ENCODE data around the gene RNF166. TPM values are rescaled to one million over a fixed set of nuclear protein-coding genes. Genes with fewer than 3 reads are reported as not detected.

RNF166 gene
- total RNA-seq, 1 experiment from 2014 or later, result 19.8 TPM

DNA sequence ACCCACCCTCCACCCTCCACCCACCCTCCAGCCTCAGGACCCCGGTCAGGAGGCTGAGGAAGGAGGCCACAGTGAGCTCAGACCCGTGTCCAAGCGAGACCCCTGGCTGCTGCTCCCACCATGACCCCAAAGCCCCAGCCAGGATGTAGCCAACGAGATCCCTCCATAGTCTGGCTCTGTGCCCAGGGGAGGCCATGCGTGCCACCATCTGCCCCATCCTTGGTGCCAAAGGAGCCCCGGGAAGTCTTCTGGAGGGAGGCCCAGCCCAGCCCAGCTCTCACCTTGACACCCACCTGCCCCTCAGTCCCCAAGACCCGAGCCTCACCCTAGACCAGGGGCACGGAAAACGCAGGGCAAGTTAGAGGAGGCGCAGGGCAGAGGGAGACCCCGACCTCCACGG is 44.6 kb upstream of the RNF166 start:
- ATAC-seq (no peak), DNase-seq (ENCODE audit: low read depth, low spot score) (no peak)
- in situ Hi-C loops (cut with HindIII; ENCODE audit: low pct_unique_long_range_greater_than_20kb, low sequenced_read_pairs) (no loop called here), intact Hi-C loops (cut with micrococcal nuclease; ENCODE audit: unreplicated experiment) (no loop called here)
- peaks cover 16% of the 10 kb centered on the region for H3K4me1 ChIP-seq (ENCODE audit: control insufficient read depth, insufficient read depth, low read length)
- H3K4me3 ChIP-seq (ENCODE audit: low read depth in 2 of 2, low read length in 2 of 2), result no peak overlapping the region
- no TSS peak for BruUV-seq (replicated peaks)
- H3K27me3 ChIP-seq (ENCODE audit: control insufficient read depth, insufficient read depth, low read length), result no peaks in the 10 kb centered on the region
- ChIA-PET CTCF (no interaction called here), POLR2A (no interaction called here)
- TF ChIP-seq TCF7L2 (IDR thresholded peaks at IDR 0.05; ENCODE audit: low read depth, low read length), result no peak
- TF ChIP-seq, protein P1, sequence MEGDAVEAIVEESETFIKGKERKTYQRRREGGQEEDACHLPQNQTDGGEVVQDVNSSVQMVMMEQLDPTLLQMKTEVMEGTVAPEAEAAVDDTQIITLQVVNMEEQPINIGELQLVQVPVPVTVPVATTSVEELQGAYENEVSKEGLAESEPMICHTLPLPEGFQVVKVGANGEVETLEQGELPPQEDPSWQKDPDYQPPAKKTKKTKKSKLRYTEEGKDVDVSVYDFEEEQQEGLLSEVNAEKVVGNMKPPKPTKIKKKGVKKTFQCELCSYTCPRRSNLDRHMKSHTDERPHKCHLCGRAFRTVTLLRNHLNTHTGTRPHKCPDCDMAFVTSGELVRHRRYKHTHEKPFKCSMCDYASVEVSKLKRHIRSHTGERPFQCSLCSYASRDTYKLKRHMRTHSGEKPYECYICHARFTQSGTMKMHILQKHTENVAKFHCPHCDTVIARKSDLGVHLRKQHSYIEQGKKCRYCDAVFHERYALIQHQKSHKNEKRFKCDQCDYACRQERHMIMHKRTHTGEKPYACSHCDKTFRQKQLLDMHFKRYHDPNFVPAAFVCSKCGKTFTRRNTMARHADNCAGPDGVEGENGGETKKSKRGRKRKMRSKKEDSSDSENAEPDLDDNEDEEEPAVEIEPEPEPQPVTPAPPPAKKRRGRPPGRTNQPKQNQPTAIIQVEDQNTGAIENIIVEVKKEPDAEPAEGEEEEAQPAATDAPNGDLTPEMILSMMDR (IDR thresholded peaks at IDR 0.05), result no peak
- TF ChIP-seq SIN3A (IDR thresholded peaks at IDR 0.05; ENCODE audit: borderline replicate concordance, insufficient read depth, low read depth, low read length), result no peak
- TF ChIP-seq, protein P2, sequence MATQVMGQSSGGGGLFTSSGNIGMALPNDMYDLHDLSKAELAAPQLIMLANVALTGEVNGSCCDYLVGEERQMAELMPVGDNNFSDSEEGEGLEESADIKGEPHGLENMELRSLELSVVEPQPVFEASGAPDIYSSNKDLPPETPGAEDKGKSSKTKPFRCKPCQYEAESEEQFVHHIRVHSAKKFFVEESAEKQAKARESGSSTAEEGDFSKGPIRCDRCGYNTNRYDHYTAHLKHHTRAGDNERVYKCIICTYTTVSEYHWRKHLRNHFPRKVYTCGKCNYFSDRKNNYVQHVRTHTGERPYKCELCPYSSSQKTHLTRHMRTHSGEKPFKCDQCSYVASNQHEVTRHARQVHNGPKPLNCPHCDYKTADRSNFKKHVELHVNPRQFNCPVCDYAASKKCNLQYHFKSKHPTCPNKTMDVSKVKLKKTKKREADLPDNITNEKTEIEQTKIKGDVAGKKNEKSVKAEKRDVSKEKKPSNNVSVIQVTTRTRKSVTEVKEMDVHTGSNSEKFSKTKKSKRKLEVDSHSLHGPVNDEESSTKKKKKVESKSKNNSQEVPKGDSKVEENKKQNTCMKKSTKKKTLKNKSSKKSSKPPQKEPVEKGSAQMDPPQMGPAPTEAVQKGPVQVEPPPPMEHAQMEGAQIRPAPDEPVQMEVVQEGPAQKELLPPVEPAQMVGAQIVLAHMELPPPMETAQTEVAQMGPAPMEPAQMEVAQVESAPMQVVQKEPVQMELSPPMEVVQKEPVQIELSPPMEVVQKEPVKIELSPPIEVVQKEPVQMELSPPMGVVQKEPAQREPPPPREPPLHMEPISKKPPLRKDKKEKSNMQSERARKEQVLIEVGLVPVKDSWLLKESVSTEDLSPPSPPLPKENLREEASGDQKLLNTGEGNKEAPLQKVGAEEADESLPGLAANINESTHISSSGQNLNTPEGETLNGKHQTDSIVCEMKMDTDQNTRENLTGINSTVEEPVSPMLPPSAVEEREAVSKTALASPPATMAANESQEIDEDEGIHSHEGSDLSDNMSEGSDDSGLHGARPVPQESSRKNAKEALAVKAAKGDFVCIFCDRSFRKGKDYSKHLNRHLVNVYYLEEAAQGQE (IDR thresholded peaks at IDR 0.05; ENCODE audit: insufficient read depth in 1 of 2, low read depth in 2 of 2, low read length in 1 of 2), result no peak
- TF ChIP-seq POLR2AphosphoS5 (IDR thresholded peaks at IDR 0.05; ENCODE audit: low read depth, low read length), result no peak
- H3K36me3 ChIP-seq (ENCODE audit: control insufficient read depth, insufficient read depth, low read length), result no peaks in the 10 kb centered on the region
- H3K9me3 ChIP-seq (ENCODE audit: control insufficient read depth, insufficient read depth, low read depth, low read length), result no peaks in the 10 kb centered on the region
- no peak overlapping the region for H3K27ac ChIP-seq (ENCODE audit: low read length)

DNA sequence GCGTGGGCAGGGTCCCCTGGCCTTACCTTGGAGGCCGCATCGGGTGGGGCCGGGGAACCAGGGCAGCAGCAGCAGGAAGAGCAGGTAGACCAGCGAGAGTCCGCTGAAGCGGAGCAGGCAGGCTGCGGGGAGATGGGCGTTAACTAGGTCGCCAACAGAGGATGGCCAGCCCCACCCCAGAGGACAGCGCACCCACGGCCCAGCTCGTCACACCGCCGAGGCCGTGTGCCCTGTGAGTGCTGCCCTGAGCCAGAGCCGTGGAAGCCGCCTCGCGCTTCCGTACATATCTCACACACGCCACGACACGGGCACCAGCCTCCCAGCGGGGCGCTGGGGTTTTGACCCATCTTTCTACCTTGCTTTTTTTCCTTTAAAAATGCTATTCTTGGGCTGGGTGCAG is 43.1 kb upstream of the RNF166 start:
- no peaks in the 10 kb centered on the region for H3K36me3 ChIP-seq (ENCODE audit: control insufficient read depth, insufficient read depth, low read length)
- no peak for DNase-seq (ENCODE audit: low read depth, low spot score)
- no peak overlapping the region for H3K4me3 ChIP-seq (ENCODE audit: low read depth in 2 of 2, low read length in 2 of 2)
- in situ Hi-C loops (cut with HindIII; ENCODE audit: low pct_unique_long_range_greater_than_20kb, low sequenced_read_pairs), result no loop called here
- no peaks in the 10 kb centered on the region for H3K9me3 ChIP-seq (ENCODE audit: control insufficient read depth, insufficient read depth, low read depth, low read length)
- no TSS peak for BruUV-seq (replicated peaks)
- intact Hi-C loops (cut with micrococcal nuclease; ENCODE audit: unreplicated experiment), result no loop called here
- CTCF ChIA-PET, result no interaction called here
- no peak for ATAC-seq
- H3K4me1 ChIP-seq (ENCODE audit: control insufficient read depth, insufficient read depth, low read length), result peaks cover 4% of the 10 kb centered on the region; the same call in 1 of the 2 replicates
- TF ChIP-seq SIN3A (IDR thresholded peaks at IDR 0.05; ENCODE audit: borderline replicate concordance, insufficient read depth, low read depth, low read length) (no peak), TCF7L2 (IDR thresholded peaks at IDR 0.05; ENCODE audit: low read depth, low read length) (no peak), POLR2AphosphoS5 (IDR thresholded peaks at IDR 0.05; ENCODE audit: low read depth, low read length) (no peak)
- TF ChIP-seq, protein P2 (IDR thresholded peaks at IDR 0.05; ENCODE audit: insufficient read depth in 1 of 2, low read depth in 2 of 2, low read length in 1 of 2), result no peak
- TF ChIP-seq, protein P1 (IDR thresholded peaks at IDR 0.05), result no peak
- no peaks in the 10 kb centered on the region for H3K27me3 ChIP-seq (ENCODE audit: control insufficient read depth, insufficient read depth, low read length)
- POLR2A ChIA-PET, result no interaction called here
- no peak overlapping the region for H3K27ac ChIP-seq (ENCODE audit: low read length)
